Peyer's patch (tissue), 4 donors: ENCODE measurements around the gene LCLAT1. TPM values are rescaled to one million over a fixed set of nuclear protein-coding genes. Genes with fewer than 3 reads are reported as not detected.

Source experiments
- DNase-seq, 3 donors: peaks; one replicate each; pipeline ENCODE4 v3.0.0-alpha.2; 2017 to 2019
- H3K27ac ChIP-seq, 4 donors: fragments of 200-600 bp; sonication (generic); one replicate each; pipeline ENCODE4 v1.5.1; 2016 to 2019
- H3K27me3 ChIP-seq, 2 donors: fragments of 200-600 bp; sonication (generic); one replicate each; pipeline ENCODE4 v1.5.1; 2019
- H3K36me3 ChIP-seq, 3 donors: fragments of 200-600 bp; sonication (generic); one replicate each; pipeline ENCODE4 v1.5.1; 2016 to 2019
- H3K4me1 ChIP-seq, 4 donors: fragments of 200-600 bp; sonication (generic); one replicate each; pipeline ENCODE4 v1.5.1; 2016 to 2019
- H3K4me3 ChIP-seq, 4 donors: fragments of 200-600 bp; sonication (generic); 1 replicate in 3 of 4; 2 replicates in 1 of 4; pipeline ENCODE4 v1.5.1; 2016 to 2019; ENCODE audit warnings: mild to moderate bottlenecking in 1 of 4
- H3K9me3 ChIP-seq, 4 donors: fragments of 200-600 bp; sonication (generic); one replicate each; pipeline ENCODE4 v1.5.1; 2016 to 2019; ENCODE audit warnings: mild to moderate bottlenecking in 1 of 4
- CTCF ChIP-seq, 6 experiments: fragments of 450-650 bp in 4 of 6; fragments of 200-600 bp in 2 of 6; sonication (generic) in 1 of 6; IDR thresholded peaks; one replicate each; pipeline ENCODE4 v1.5.1; 2017 to 2019; ENCODE audit warnings: antibody characterized with exemption in 6 of 6, mild to moderate bottlenecking in 3 of 6, moderate library complexity in 1 of 6
- POLR2A ChIP-seq, 2 donors: fragments of 450-650 bp; IDR thresholded peaks; one replicate each; pipeline ENCODE4 v1.5.1; 2017; ENCODE audit warnings: antibody characterized with exemption in 2 of 2, mild to moderate bottlenecking in 2 of 2, moderate library complexity in 2 of 2
- total RNA-seq, 4 donors: library from RNA; depleted of rRNA; stranded (reverse); fragments of >200 nt; gene quantifications; one replicate each; pipeline ENCODE4 v1.1.0, GENCODE V29; 2016

The LCLAT1 gene
- total RNA-seq, 4 donors from 2014 or later, result 10.7 to 60.8 (median 24.9) TPM

- no peak overlapping the region for H3K4me3 ChIP-seq
- TF ChIP-seq POLR2A (IDR thresholded peaks at IDR 0.05), result no peak
- TF ChIP-seq CTCF (IDR thresholded peaks at IDR 0.05), result no peak
- no peaks in the 10 kb centered on the region for H3K4me1 ChIP-seq
- no peak overlapping the region for H3K27ac ChIP-seq
- H3K36me3 ChIP-seq, result no peaks in the 10 kb centered on the region
- no peaks in the 10 kb centered on the region for H3K27me3 ChIP-seq
- no peak for DNase-seq
- H3K9me3 ChIP-seq, result no peaks in the 10 kb centered on the region
These were observed 168.9 kb downstream of the LCLAT1 start for GRCh38 chr2:30615926-30616325.

DNA sequence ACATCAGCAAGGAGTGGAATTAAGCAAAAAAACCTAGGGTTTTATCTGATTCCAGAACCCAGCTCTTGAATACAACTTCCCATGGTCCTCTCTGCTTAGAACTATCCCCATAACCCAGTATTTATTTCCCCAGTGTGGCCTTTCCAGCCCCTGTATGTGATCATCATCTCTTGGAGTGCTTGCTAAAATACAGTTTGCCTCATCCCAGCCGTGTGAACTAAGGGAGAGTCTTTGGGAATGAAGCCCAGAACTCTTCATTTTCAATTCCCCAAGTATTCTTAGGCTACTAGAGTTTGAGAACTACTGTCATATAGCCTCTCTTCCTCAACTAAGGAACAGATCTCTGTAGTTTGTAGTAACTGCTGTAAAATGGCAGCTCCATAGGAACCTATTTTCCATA, 173.1 kb downstream of the LCLAT1 start:
- H3K27ac ChIP-seq, result no peak overlapping the region
- H3K9me3 ChIP-seq, result no peaks in the 10 kb centered on the region
- no peak for DNase-seq
- no peaks in the 10 kb centered on the region for H3K27me3 ChIP-seq
- no peak overlapping the region for H3K4me3 ChIP-seq
- no peaks in the 10 kb centered on the region for H3K36me3 ChIP-seq
- TF ChIP-seq POLR2A (IDR thresholded peaks at IDR 0.05) (no peak), CTCF (IDR thresholded peaks at IDR 0.05) (no peak)
- no peaks in the 10 kb centered on the region for H3K4me1 ChIP-seq

GRCh38 chr2:30621836-30622235, 174.8 kb downstream of the LCLAT1 start:
- no peaks in the 10 kb centered on the region for H3K4me1 ChIP-seq
- no peak for DNase-seq
- TF ChIP-seq POLR2A (IDR thresholded peaks at IDR 0.05), result no peak
- TF ChIP-seq CTCF (IDR thresholded peaks at IDR 0.05), result no peak
- H3K36me3 ChIP-seq, result no peaks in the 10 kb centered on the region
- H3K4me3 ChIP-seq, result no peak overlapping the region
- no peaks in the 10 kb centered on the region for H3K9me3 ChIP-seq
- no peak overlapping the region for H3K27ac ChIP-seq
- no peaks in the 10 kb centered on the region for H3K27me3 ChIP-seq

DNA sequence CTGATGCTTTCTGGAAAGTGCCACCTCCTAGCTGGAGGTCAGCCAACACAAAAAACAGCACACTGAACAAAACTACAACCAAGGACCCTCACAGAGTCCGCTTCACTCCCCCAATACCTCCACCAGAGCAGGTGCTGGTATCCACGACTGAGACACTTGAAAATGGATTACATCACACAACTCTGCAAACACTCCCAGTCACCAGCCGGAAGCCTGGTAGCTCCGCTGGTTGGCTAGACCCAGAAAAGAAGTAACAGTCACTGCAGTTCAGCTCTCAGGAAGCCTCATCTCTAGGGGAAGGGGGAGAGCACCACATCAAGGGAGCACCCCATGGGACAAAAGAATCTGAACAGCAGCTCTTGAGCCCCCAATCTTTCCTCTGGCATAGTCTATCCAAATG, 175.4 kb downstream of the LCLAT1 start:
- no peak overlapping the region for H3K4me3 ChIP-seq
- no peaks in the 10 kb centered on the region for H3K9me3 ChIP-seq
- no peak for TF ChIP-seq CTCF (IDR thresholded peaks at IDR 0.05)
- TF ChIP-seq POLR2A (IDR thresholded peaks at IDR 0.05), result no peak
- no peak for DNase-seq
- no peaks in the 10 kb centered on the region for H3K36me3 ChIP-seq
- no peaks in the 10 kb centered on the region for H3K4me1 ChIP-seq
- H3K27me3 ChIP-seq, result no peaks in the 10 kb centered on the region
- H3K27ac ChIP-seq, result no peak overlapping the region

- no peaks in the 10 kb centered on the region for H3K4me1 ChIP-seq
- H3K4me3 ChIP-seq, result no peak overlapping the region
These were observed 178.2 kb downstream of the LCLAT1 start for GRCh38 chr2:30625276-30625675.

More at GRCh38 chr2:30625276-30625675, 178.2 kb downstream of the LCLAT1 start:
- Histone ChIP-seq H3K9me3 (no peaks in the 10 kb centered on the region), H3K27me3 (no peaks in the 10 kb centered on the region), H3K27ac (no peak overlapping the region), H3K36me3 (no peaks in the 10 kb centered on the region)
- DNase-seq, result no peak
- no peak for TF ChIP-seq CTCF (IDR thresholded peaks at IDR 0.05)
- no peak for TF ChIP-seq POLR2A (IDR thresholded peaks at IDR 0.05)
